ENCODE measurements around the gene TAF1D. TPM values are rescaled to one million over a fixed set of nuclear protein-coding genes. Genes with fewer than 3 reads are reported as not detected.

The TAF1D gene
- total RNA-seq, 2 experiments from 2014 or later: 161 to 173 TPM

DNA sequence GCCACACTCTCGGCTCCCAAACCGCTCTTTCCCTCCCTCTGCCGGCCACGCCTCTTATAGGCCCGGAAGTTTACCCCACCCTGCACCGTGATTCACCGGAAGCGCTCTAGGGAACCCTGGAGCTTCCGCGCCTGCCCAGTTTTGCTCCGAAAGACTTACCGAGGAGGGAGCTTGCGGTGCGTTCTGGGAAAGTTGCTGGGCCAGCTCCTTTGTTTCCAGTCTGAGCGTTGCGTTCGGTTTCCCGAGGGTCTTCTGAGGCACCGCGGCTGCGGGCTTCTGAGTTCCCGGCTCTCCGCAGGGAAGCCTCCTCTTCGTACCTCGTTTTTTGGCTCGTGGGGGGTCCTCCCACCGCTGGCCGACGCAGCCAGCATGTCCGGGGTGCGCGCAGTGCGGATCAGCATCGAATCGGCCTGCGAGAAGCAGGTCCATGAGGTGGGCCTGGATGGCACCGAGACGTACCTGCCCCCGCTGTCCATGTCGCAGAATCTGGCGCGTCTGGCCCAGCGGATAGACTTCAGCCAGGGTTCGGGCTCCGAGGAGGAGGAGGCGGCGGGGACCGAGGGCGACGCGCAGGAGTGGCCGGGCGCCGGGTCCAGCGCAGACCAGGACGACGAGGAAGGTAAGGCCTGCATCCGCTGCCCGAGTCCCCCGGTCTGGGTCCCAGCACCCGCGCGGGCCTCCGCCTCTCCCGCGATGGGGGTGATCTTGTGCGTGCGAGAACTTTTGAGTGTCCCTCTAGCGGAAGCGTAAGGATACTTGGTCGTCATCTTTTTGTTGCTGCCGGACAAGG, 43.0 kb upstream of the TAF1D start, which contains the start of gene MED17:
TSS of gene MED17 (plus strand) at position 138 of the 790 bp plus-strand sequence. CDS start at position 370, 232 bp downstream.
- TF ChIP-seq, protein P1, sequence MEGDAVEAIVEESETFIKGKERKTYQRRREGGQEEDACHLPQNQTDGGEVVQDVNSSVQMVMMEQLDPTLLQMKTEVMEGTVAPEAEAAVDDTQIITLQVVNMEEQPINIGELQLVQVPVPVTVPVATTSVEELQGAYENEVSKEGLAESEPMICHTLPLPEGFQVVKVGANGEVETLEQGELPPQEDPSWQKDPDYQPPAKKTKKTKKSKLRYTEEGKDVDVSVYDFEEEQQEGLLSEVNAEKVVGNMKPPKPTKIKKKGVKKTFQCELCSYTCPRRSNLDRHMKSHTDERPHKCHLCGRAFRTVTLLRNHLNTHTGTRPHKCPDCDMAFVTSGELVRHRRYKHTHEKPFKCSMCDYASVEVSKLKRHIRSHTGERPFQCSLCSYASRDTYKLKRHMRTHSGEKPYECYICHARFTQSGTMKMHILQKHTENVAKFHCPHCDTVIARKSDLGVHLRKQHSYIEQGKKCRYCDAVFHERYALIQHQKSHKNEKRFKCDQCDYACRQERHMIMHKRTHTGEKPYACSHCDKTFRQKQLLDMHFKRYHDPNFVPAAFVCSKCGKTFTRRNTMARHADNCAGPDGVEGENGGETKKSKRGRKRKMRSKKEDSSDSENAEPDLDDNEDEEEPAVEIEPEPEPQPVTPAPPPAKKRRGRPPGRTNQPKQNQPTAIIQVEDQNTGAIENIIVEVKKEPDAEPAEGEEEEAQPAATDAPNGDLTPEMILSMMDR (IDR thresholded peaks at IDR 0.05): no peak
- peaks cover 53% of the 10 kb centered on the region for H3K4me1 Mint-ChIP-seq (ENCODE audit: low read depth)
- no peaks in the 10 kb centered on the region for H3K27me3 Mint-ChIP-seq
- H3K4me3 Mint-ChIP-seq: peak within 1 kb of the TSS; percentile 89
- Histone ChIP-seq H3K36me3 (ENCODE audit: insufficient read depth, low read length) (peaks cover 15% of the 10 kb centered on the region), H3K27ac (ENCODE audit: low read depth in 1 of 2, low read length in 2 of 2) (peak within 1 kb of the TSS; percentile 86 to 90), H3K9me3 (ENCODE audit: control insufficient read depth in 1 of 2, insufficient read depth in 1 of 2, low read length in 2 of 2) (no peaks in the 10 kb centered on the region), H3K4me1 (ENCODE audit: insufficient read depth, low read length) (peaks cover 32% of the 10 kb centered on the region), H3K4me3 (ENCODE audit: low read length) (peak within 1 kb of the TSS; percentile 97), H3K27me3 (ENCODE audit: control insufficient read depth in 1 of 2, insufficient read depth in 2 of 2, low read length in 2 of 2) (no peaks in the 10 kb centered on the region)
- no peaks in the 10 kb centered on the region for H3K9me3 Mint-ChIP-seq
- peak within 1 kb of the TSS; percentile 81 for H3K27ac Mint-ChIP-seq
- ATAC-seq (ENCODE audit: poor library complexity) (peak; percentile 96), DNase-seq (peak; percentile 79 to 95 (median 86))
- CTCF ChIA-PET: interaction anchor here (0.9 to 2.3 kb wide), 3 partner anchors 12 to 44 kb away, joined by 3 to 18 read pairs (median 5); partner anchors contain the start of genes C11orf54 and TAF1D
- intact Hi-C loops (cut with DNase I, micrococcal nuclease): loop anchor here (1.0 to 10.0 kb wide), 9 partner anchors 43 to 2000 kb away; partner anchors contain the start of genes CEP295 (in 2 of the 2), ANKRD49 (in 1 of the 2), C11orf54 (in 1 of the 2) and CWC15 (in 1 of the 2)
- H3K36me3 Mint-ChIP-seq (ENCODE audit: low read depth): peaks cover 46% of the 10 kb centered on the region
- POLR2A ChIA-PET: interaction anchor here (0.7 to 6.3 kb wide), 21 partner anchors 8 to 1306 kb away, joined by 3 to 149 read pairs (median 4); partner anchors contain the start of genes ANKRD49, C11orf54, CEP295 and CWC15

- Histone ChIP-seq H3K27me3 (ENCODE audit: control insufficient read depth in 1 of 2, insufficient read depth in 2 of 2, low read length in 2 of 2) (no peaks in the 10 kb centered on the region), H3K27ac (ENCODE audit: low read depth in 1 of 2, low read length in 2 of 2) (peak overlapping the region; percentile 57 to 90), H3K4me3 (ENCODE audit: low read length) (peak overlapping the region; percentile 97), H3K4me1 (ENCODE audit: insufficient read depth, low read length) (peaks cover 32% of the 10 kb centered on the region), H3K36me3 (ENCODE audit: insufficient read depth, low read length) (peaks cover 10% of the 10 kb centered on the region), H3K9me3 (ENCODE audit: control insufficient read depth in 1 of 2, insufficient read depth in 1 of 2, low read length in 2 of 2) (no peaks in the 10 kb centered on the region)
- ChIA-PET CTCF (interaction anchor here (0.9 to 2.3 kb wide), 3 partner anchors 11 to 44 kb away, joined by 3 to 18 read pairs (median 5); partner anchors contain the start of genes C11orf54 and TAF1D), POLR2A (interaction anchor here (0.7 to 6.3 kb wide), 21 partner anchors 9 to 1306 kb away, joined by 3 to 149 read pairs (median 4); partner anchors contain the start of genes ANKRD49, C11orf54, CEP295 and CWC15)
- intact Hi-C loops (cut with DNase I, micrococcal nuclease): loop anchor here (1.0 to 10.0 kb wide), 10 partner anchors 42 to 2001 kb away; partner anchors contain the start of genes C11orf54 (in 2 of the 2), CEP295 (in 2 of the 2), TAF1D (in 2 of the 2) and ANKRD49 (in 1 of the 2)
- H3K27ac Mint-ChIP-seq: peak overlapping the region; percentile 81
- peak overlapping the region; percentile 89 for H3K4me3 Mint-ChIP-seq
- H3K9me3 Mint-ChIP-seq: no peaks in the 10 kb centered on the region
- no peaks in the 10 kb centered on the region for H3K27me3 Mint-ChIP-seq
- no peak for DNase-seq
- H3K4me1 Mint-ChIP-seq (ENCODE audit: low read depth): peaks cover 47% of the 10 kb centered on the region
- TF ChIP-seq, protein P1 (IDR thresholded peaks at IDR 0.05): peak; percentile 36
- peaks cover 40% of the 10 kb centered on the region for H3K36me3 Mint-ChIP-seq (ENCODE audit: low read depth)
- ATAC-seq (ENCODE audit: poor library complexity): peak; percentile 14
Measured at GRCh38 chr11:93783765-93784144, 42.5 kb upstream of the TAF1D start.

- no peaks in the 10 kb centered on the region for H3K9me3 ChIP-seq (ENCODE audit: control insufficient read depth in 1 of 2, insufficient read depth in 1 of 2, low read length in 2 of 2)
- H3K4me3 Mint-ChIP-seq: peak overlapping the region; percentile 89
- H3K36me3 ChIP-seq (ENCODE audit: insufficient read depth, low read length): peaks cover 7% of the 10 kb centered on the region
- peak overlapping the region in 1 of 2 donors; percentile 90 for H3K27ac ChIP-seq (ENCODE audit: low read depth in 1 of 2, low read length in 2 of 2)
- H3K4me1 ChIP-seq (ENCODE audit: insufficient read depth, low read length): peaks cover 32% of the 10 kb centered on the region
- H3K36me3 Mint-ChIP-seq (ENCODE audit: low read depth): peaks cover 38% of the 10 kb centered on the region
- H3K9me3 Mint-ChIP-seq: no peaks in the 10 kb centered on the region
- ChIA-PET POLR2A (interaction anchor here (1.0 to 6.3 kb wide), 11 partner anchors 9 to 761 kb away, joined by 3 to 149 read pairs (median 4); partner anchors contain the start of genes ANKRD49, C11orf54, FUT4 and MRE11), CTCF (interaction anchor here (1.3 to 2.3 kb wide), 2 partner anchors 42 to 43 kb away, joined by 5 to 18 read pairs; partner anchors contain the start of genes C11orf54 and TAF1D)
- TF ChIP-seq, protein P1 (IDR thresholded peaks at IDR 0.05): no peak
- intact Hi-C loops (cut with DNase I, micrococcal nuclease): loop anchor here in 1 of 2 experiments (1.0 to 10.0 kb wide), 7 partner anchors 42 to 2001 kb away; partner anchors contain the start of genes ANKRD49, C11orf54, CWC15 and FAM76B
- peaks cover 45% of the 10 kb centered on the region for H3K4me1 Mint-ChIP-seq (ENCODE audit: low read depth)
- H3K27me3 Mint-ChIP-seq: no peaks in the 10 kb centered on the region
- H3K27me3 ChIP-seq (ENCODE audit: control insufficient read depth in 1 of 2, insufficient read depth in 2 of 2, low read length in 2 of 2): no peaks in the 10 kb centered on the region
- no peak for DNase-seq
- peak overlapping the region; percentile 97 for H3K4me3 ChIP-seq (ENCODE audit: low read length)
- ATAC-seq (ENCODE audit: poor library complexity): no peak
- H3K27ac Mint-ChIP-seq: peak overlapping the region; percentile 81
Measured at GRCh38 chr11:93783362-93783761, 42.1 kb upstream of the TAF1D start.

Measured in CD4-positive, alpha-beta T cell (primary cell).